GM19397 (cell line): ENCODE results near the gene USF2.

ENCODE experiments used
- ATAC-seq: cut with Tn5 transposase; IDR thresholded peaks from one replicate; pipeline ENCODE4 v1.9.1; 2021; ENCODE audit warnings: mild to moderate bottlenecking, moderate library complexity; ENCODE audit not compliant: unreplicated experiment

Gene USF2

GRCh38 chr19:35316560-35316959 is 47.8 kb downstream of the USF2 start:
- ATAC-seq, result no peak

- no peak for ATAC-seq
Observed at GRCh38 chr19:35317464-35318043, 48.8 kb downstream of the USF2 start.

GRCh38 chr19:35318679-35319448 is 50.1 kb downstream of the USF2 start:
- no peak for ATAC-seq

- ATAC-seq, result no peak
Observed at GRCh38 chr19:35320065-35320713, 51.4 kb downstream of the USF2 start.

- ATAC-seq, result no peak
Observed at GRCh38 chr19:35321291-35321690, 52.5 kb downstream of the USF2 start.

GRCh38 chr19:35322014-35322413 is 53.3 kb downstream of the USF2 start:
- no peak for ATAC-seq

GRCh38 chr19:35327642-35328041 is 58.9 kb downstream of the USF2 start:
- ATAC-seq, result no peak

- no peak for ATAC-seq
Observed at GRCh38 chr19:35328851-35329285, 60.1 kb downstream of the USF2 start, which contains the start of gene CD22. CD22 (plus strand) TSS chr19:35329187; CDS start chr19:35332041, 2,854 bp downstream.

GRCh38 chr19:35329323-35329722 is 60.6 kb downstream of the USF2 start:
- no peak for ATAC-seq
